Head of caudate nucleus (tissue), 42 donors: ENCODE measurements around the gene PARD3.
A peak's percentile ranks its signal among the peaks of the same experiment; 100 is the strongest.

ENCODE experiments used
- DNase-seq, 42 donors: peaks; one replicate each; pipeline versions ENCODE4 v3.0.0 to v3.0.0-alpha.2; 2020 to 2021; ENCODE audit warnings: mixed read lengths in 7 of 42
- intact Hi-C: fragments of 100-400 bp; cut with DNase I; formaldehyde crosslinking; loops from one replicate; pipeline ENCODE4 v1.15.0; 2022

The PARD3 gene

GRCh38 chr10:34682580-34682979 is 132.5 kb downstream of the PARD3 start:
- intact Hi-C loops, result no loop called here
- no peak for DNase-seq

- intact Hi-C loops, result no loop called here
Measured at GRCh38 chr10:34681933-34682332, 133.2 kb downstream of the PARD3 start.

GRCh38 chr10:34679177-34679576 is 135.9 kb downstream of the PARD3 start:
- no peak for DNase-seq
- intact Hi-C loops, result no loop called here

More at GRCh38 chr10:34681933-34682332, 133.2 kb downstream of the PARD3 start:
- no peak for DNase-seq

- no peak for DNase-seq
- intact Hi-C loops, result no loop called here
Measured at GRCh38 chr10:34677591-34677990, 137.5 kb downstream of the PARD3 start.

- intact Hi-C loops, result no loop called here
- no peak for DNase-seq
Measured at GRCh38 chr10:34677132-34677531, 138.0 kb downstream of the PARD3 start.

GRCh38 chr10:34674176-34674575 is 140.9 kb downstream of the PARD3 start:
- intact Hi-C loops, result no loop called here
- no peak for DNase-seq

- DNase-seq, result no peak
Measured at GRCh38 chr10:34670081-34670480, 145.0 kb downstream of the PARD3 start.

GRCh38 chr10:34669079-34669478 is 146.0 kb downstream of the PARD3 start:
- DNase-seq, result no peak
- intact Hi-C loops, result no loop called here

More at GRCh38 chr10:34670081-34670480, 145.0 kb downstream of the PARD3 start:
- intact Hi-C loops, result no loop called here

GRCh38 chr10:34667177-34667576 is 147.9 kb downstream of the PARD3 start:
- intact Hi-C loops, result no loop called here

GRCh38 chr10:34666008-34666704 is 148.9 kb downstream of the PARD3 start:
- peak in 14 of 42 donors; percentile 15 to 63 (median 36) for DNase-seq
- intact Hi-C loops, result no loop called here

More at GRCh38 chr10:34667177-34667576, 147.9 kb downstream of the PARD3 start:
- DNase-seq, result no peak

GRCh38 chr10:34664706-34665105 is 150.4 kb downstream of the PARD3 start:
- DNase-seq, result no peak
- intact Hi-C loops, result no loop called here

GRCh38 chr10:34661580-34661979 is 153.5 kb downstream of the PARD3 start:
- intact Hi-C loops, result no loop called here
- no peak for DNase-seq

- no peak for DNase-seq
- intact Hi-C loops, result no loop called here
Measured at GRCh38 chr10:34658934-34659333, 156.2 kb downstream of the PARD3 start.

- DNase-seq, result no peak
- intact Hi-C loops, result no loop called here
Measured at GRCh38 chr10:34656661-34657060, 158.4 kb downstream of the PARD3 start.

- intact Hi-C loops, result no loop called here
- DNase-seq, result peak in 14 of 42 donors; percentile 29 to 72 (median 39)
Measured at GRCh38 chr10:34655286-34656170, 159.6 kb downstream of the PARD3 start.

GRCh38 chr10:34654211-34654610 is 160.9 kb downstream of the PARD3 start:
- intact Hi-C loops, result no loop called here
- DNase-seq, result no peak

GRCh38 chr10:34653530-34653929 is 161.6 kb downstream of the PARD3 start:
- intact Hi-C loops, result no loop called here
- DNase-seq, result no peak

GRCh38 chr10:34651416-34652195 is 163.5 kb downstream of the PARD3 start:
- no peak for DNase-seq
- intact Hi-C loops, result no loop called here

GRCh38 chr10:34650156-34650555 is 164.9 kb downstream of the PARD3 start:
- DNase-seq, result no peak
- intact Hi-C loops, result no loop called here

GRCh38 chr10:34649385-34649784 is 165.7 kb downstream of the PARD3 start:
- DNase-seq, result no peak
- intact Hi-C loops, result no loop called here
